HG02943 (cell line): ENCODE results near the gene FAM210A.
A peak's percentile ranks its signal among the peaks of the same experiment; 100 is the strongest.

Experiments
- ATAC-seq: cut with Tn5 transposase; IDR thresholded peaks from one replicate; pipeline ENCODE4 v1.9.1; 2021; ENCODE audit warnings: mild to moderate bottlenecking, low read depth, moderate library complexity; ENCODE audit not compliant: unreplicated experiment

Gene FAM210A

DNA sequence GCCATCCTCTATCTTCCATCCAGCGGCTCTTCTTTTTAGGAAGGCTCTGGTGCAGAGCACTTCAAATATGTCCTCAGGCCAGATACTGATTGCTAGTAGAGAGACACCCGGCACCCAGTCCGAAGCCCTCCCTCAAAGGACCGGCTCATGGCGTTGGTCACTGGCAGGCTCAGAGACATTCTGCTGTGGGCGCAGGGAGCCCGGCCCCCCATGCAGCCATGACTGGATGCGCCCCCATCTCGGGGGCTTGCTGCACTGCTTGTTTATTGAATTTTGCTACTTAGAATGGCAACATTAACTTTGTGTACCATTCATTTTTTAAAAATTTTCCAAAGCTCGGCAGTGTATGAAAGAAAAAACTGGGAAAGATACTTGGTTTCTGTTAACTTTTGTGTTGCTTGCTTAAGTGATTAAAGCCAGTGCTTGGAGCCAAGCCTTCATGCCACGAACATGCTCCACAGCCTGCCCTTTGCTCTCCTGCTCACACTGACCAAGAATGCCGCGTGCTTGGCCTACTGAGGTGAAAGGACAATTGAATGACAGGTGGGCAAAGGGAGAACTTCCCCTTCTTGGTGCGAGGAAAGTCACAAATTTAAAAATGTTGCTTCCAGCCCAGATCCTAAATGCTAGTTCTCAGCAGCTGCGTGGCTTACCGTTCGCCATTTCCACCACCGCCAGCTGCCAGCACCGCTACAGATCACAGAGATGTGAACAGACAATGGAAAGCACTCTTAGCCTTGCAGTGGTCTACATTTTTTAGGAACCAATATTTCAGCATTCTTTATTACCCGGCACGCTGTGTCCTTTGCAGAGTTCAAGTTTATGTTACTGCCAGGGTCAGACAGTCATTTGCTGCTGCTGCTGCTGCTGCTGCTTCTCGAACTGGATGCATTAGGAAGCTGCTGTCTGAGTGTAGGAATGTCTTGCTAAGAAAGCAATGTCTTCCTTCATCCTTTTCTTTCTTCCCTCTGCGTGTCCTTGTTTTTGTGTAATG lies 76.7 kb downstream of the FAM210A start:
- ATAC-seq = no peak

DNA sequence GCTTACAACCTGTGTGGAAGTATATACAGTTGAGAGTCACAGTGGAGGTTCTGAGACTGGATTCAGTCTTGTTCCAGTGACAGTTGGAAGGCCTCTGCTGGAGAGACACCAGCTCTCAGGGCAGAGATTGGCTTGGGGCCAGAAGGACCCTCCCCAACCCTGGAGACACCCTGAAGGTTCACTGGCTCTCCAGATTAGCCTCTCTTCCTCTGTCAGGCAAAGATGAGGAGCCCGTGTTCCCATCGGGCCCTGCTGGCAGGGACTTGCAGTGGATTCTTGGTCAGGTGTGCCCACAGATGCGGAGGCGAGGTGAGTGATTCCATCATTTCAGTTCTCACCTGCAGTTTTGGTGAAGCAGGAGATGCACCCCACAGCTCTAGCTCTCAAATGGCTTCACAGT lies 78.6 kb downstream of the FAM210A start:
- ATAC-seq = no peak

DNA sequence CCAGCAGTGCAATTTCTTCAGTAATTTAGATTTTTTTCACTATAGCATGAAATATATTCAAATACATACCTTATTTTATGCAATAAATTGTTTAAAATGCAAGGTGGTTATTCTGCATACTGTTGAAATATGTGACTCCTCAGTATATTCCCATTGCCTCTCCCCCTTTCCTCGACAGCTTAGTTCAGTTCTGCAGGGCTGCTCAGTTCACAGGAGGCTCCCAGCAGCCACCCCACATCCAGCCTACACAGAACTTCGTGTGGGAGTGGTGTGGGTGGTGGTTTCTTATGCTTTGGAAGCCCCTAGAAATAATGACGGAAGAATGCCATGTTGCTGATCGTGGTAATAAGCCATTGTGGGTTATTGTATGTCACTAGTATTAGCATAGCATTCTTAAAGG lies 79.7 kb downstream of the FAM210A start:
- no peak for ATAC-seq

DNA sequence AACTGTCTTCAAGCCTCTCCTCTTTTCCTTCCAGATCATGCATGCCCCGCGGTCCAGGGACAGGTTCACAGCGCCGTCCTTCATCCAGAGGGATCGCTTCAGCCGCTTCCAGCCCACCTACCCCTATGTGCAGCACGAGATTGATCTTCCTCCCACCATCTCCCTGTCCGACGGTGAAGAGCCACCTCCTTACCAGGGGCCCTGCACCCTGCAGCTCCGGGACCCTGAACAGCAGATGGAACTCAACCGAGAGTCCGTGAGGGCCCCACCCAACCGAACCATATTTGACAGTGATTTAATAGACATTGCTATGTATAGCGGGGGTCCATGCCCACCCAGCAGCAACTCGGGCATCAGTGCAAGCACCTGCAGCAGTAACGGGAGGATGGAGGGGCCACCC lies 81.3 kb downstream of the FAM210A start:
- ATAC-seq = no peak

DNA sequence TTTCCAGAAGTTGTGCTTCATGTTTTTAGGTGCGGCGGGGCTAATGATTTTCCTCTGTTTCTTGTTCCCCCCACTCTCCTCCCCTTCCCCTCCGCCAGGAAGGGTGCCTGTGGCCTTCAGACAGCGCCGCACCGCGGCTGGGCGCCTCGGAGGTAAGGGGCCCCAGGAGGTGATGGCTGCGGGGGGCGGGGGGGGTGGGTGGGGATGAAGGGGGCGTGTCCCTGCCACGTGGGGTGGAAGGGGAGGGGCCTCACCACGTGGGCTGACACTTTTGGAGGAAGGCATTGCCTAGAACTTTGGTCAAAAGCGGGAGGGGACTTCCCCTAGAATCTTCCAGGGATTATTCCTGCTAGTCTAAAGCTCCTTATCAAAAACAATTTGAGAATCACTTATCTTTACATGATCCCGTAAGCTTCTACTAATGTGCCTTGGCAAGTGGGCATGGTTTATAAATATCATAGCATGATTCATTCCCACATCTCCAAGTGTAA lies 83.1 kb downstream of the FAM210A start:
- no peak for ATAC-seq

DNA sequence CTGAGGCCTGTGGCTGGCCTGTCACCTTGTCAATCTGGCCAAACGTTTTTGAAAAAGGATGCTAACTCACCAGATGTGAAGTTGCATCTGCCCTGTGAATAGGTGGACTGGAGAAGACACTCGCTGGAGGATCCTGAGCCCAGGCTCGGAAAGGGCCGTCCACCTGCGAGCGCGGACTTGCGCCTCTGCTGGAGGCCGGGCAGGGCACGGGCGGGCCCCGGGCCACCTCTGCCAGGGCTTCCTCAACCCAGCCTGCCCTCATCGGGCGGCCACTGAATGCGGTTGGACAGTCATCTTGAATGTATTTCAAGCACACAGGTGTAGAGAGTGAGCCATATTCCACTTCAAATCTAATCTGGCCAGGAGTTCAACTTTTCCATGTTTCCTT lies 83.9 kb downstream of the FAM210A start:
- no peak for ATAC-seq

DNA sequence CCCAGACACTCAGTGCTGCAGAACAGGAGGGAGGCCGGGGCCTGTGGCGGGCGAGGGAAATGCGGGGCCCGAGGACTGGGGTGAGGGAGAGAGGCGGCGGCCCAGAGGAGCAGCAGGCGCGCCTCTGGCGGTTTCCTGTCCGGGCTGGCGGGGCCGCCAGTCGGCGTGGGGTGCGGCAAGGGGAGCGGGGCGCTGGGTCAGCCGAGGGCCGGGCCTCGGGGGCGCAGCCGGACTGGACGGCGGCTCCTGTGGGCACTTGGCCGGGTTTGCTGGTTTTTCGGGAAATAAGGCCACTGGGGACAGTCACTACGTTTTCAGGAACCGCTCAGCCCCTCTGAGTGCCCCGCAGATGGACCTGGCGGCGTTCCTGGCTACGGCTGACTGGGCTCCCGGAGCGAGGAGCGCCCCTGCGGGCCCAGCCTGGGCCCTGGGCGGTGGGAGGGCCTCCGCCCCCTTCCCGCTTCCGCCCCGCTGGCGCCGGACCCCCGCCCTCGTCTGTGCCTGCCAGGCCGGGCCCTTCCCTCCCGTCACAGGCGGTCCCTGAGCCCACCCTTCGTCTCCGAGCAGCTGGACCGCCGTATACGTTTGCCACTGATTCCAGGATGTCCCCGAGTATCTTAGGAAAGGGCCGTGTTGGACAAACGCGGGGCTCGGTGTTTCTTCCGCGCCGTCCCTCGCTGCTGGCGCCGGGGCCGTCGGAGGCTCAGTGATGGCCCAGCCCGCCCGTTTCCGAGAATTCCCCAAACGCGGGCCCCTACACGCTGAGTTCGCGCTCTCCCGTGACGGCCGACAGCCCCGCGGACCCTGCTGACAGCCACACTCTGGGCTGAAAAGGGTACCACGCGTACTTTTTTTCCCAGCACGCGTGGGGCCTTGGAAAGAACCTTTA lies 84.6 kb downstream of the FAM210A start:
- no peak for ATAC-seq

DNA sequence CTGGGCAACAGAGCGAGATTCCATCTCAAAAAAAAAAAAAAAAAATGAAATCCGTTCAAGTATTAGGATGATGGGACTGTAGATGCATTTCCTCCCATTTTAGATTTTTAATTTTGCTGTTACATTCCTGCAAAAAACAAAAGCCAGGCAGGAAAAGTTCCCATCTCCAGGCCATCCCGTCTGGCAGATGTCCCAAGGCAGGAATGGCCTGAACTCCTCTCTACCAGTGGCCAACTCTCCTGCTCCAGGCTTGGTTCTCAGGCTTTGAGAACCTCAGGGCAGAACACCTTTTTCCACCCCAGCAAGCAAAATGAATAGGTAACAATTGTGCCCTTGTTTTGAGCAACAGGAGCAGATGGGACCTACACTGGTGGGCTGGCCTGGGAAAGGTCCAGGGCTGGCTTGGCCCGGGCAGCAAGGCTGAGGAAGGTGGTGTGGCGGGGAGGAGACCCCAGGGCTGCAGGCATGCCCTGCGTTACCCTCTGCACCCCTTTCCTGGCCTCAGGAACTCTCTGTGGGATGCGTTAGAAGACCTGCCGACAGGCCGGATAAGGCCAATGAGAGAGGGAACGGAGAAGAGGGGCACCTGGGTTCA lies 86.0 kb downstream of the FAM210A start:
- no peak for ATAC-seq

DNA sequence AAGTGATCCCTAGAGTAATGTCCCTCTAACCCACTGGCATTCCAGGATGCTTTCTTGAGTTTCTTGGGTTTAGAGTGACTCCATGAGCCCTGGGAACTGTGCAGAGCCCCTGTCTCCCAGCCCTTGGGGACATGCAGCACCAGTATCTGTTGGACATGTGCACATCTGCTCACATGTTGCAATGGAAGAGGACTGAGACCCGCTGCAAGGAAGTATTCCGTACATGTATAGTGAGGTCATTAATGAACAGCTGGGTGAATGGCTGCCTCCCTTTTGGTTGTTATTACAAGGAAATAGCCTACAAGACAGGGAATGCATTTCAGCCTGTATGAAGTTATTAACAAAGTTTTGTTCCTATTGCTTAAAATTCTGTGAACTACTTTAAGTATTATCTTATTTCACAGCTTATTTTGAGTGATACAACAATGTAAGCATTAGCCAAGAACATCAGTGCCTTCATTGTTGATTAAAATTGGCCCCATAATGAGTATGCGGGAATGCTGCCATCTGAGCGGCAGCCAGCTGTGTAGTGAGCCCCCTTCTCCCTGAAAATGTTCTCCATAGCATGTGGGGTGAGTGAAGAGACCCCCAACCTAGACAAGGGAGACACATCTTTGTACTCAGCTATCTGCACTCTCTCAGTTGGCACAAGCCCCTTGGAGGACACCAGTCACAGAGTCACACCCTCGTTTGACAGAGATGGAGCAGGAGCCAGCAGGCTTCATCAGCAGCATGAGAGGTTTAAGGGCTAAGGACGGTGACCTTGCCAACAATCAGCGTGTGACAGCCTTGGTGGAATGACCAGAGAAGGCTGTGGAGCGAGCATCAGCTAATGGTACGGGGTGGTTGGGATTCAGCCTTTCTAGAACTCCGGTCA lies 87.4 kb downstream of the FAM210A start:
- no peak for ATAC-seq

DNA sequence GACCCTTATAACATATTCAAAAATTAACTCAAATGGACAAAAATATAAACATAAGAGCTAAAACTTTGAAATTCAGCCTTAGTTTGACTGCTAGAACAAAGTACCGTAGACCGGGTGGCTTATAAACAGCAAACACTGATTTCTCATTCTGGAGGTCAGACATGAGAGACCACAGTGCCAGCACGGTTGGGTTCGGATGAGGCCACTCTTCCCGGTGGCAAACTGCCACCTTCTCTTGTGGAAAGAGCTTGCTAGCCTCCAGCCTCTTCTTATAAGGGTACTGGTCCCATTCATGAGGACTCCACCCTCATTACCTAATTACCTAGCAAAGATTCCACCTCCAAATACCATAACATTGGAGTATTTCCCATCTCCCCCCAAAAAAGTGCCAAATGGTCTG lies 91.3 kb downstream of the FAM210A start:
- no peak for ATAC-seq

DNA sequence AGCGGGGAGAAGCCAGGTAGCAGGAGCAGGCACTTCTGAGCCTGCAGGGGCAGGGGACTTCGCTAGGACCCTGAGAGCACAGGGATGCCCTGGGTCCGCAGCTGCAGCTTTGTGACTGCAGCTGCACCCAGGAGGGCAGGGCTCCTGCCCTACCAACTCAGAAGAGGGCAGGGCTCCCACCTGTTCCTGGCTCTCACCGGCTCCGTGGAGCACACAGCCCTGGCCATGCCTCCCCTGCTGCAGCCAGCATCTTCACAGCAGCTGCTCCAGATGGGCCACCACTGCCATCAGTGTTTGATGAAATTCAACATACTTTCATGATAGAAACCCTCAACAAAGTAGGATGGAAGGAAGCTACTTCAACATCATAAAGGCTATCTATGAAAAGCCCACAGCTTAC lies 92.7 kb downstream of the FAM210A start:
- ATAC-seq = no peak

DNA sequence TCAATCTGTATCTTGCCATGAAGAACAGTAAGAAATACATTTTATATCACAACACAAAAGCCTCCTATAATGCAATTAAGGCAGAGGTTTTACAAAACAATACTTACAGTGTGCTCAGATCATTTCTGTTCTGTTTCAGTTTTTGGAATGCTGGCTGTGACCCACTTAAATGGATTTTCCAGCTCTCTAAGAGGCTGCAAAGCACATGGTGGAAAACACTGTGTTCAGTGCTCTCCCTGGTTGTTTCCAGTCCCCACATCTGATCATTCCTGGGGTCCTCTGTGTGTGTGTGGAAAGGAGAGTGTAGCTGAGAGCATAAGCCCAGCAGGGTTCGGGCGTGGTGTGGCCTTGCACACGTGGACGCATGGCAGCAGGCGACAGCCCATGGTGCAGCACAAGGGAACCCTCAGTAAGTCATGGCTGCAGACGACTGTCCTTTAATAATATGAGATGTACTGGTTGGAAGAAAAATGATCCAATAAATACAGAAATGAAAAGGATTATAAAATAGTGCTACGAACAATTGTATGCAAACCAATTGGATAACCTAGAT lies 95.6 kb downstream of the FAM210A start:
- no peak for ATAC-seq

DNA sequence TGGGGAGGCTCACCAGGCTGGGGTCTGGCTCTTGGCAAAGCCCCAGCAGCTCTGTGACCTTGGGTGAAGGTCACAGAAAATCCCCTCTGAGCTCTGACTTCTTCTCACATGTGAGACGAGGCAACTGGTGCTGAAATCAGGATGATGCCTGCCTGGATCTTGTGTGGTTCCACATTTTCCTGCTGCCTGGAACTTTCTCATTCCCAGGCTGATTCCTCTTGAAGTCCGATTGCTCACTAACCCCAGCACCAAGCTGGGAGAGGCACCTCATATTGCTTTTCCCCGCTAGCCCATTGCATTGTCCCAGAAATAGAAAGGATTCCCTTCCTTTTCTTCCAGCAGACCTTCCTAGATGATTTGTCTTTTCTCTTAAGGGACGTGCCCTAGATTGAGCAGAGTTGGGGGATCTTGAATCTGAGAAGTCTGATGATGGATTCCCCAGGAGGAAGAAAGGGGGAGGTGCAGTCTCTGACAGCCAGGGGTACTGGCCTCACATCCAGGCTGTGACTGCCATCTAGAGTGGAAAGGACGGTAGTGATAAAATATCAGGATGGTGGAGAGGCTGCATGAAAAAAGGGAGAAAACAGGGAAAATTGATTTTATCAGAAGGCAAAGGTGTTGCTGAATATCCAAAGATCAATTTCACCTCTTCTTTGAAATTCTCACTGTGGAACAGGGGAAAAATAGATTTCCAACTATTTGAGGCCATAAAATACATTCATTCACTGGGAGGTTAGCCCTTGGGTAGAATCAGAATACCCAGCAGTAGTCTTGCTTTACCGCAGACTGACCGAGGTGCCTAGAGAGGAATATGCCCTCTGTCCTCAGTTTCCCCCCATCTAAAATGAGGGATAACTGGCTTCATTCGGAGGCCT lies 96.3 kb downstream of the FAM210A start:
- ATAC-seq = peak; percentile 64

DNA sequence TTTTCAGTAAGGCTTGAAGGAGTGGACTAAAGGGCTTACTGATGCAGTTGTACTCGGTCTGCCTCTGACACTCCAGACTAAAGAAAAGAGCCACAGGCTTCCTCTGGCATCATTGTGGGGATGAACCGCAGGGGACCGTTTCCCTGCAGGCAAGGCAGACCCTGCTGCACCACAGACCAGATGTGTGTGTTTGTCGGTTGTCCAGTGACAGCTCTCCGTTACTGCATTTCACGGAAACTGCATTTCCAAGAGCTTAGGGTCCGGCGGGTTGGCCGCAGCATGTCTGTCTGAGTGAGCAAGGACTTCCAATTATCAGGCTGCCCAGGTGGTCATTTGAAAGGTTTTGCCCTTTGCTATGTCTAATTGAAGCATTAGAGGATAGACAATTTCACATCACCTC lies 98.1 kb downstream of the FAM210A start:
- ATAC-seq = no peak

DNA sequence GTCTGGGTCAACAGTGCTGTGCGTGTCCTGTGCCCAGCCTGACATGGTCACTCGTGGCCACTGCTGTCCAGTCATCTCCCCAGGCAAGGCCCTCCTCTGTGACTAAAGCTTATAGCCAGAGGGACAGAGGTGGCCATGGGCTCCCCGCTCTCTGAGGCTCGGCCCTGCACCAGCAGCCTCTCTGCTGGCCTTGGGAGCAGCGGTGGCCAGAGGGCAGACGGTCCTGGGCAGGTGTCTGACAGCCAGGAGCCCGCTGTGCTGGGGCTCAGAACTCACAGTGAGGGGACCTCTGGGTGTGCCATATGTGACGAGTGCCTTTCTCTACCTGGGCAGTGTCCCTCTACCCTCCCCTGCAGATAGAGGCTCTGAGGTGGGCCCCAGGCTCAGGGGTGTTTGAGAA lies 98.7 kb downstream of the FAM210A start:
- ATAC-seq = no peak

DNA sequence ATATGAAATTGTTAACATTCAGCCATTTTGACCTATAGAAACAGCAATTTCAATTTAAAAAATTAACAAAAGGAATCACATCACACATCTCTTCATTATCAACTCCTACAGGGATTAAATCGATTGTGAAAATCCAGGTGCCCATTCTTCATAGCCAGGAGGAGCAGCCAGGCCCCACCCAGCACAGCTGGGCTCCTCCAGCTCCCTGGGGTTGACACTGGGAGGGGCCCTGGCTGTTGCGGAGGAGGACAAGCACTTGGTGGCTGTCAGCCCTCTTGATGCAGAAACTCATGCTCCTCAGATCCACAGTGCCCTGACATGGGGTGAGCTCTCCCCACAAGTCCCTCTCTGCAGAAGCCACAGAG lies 99.8 kb downstream of the FAM210A start:
- no peak for ATAC-seq

DNA sequence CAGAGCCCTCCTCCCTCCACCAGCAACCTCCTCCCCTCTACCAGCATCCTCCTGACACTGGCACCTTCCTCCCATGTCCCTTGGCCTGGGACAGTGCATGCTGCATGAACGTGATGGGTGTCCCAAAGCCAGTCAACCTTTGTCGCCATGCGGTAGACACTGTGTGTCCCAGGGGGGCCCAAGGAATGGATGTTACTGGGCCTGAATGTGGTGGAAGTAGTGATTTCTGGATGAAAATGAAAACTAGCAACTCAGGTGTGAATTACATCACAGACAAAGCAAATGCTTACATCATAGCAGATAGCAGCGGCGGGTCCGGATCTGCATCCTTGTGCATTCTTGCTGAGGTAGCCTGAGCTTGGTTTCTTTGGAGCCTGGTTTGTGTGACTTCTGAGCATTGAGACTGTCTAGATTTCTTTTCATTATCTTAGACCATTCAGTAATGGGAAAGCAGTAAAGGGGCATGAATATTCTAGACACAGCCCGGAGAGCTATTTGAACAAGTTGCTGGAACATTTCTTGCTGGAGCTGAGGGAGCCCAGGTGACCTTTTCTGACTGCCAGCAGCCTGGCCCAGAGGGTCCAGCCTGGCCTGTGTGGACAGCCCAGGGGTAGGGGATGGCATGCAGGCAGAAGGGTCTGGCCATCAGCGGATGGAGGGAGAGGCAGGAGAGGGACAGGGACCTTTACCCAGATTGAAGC lies 100.4 kb downstream of the FAM210A start:
- no peak for ATAC-seq

DNA sequence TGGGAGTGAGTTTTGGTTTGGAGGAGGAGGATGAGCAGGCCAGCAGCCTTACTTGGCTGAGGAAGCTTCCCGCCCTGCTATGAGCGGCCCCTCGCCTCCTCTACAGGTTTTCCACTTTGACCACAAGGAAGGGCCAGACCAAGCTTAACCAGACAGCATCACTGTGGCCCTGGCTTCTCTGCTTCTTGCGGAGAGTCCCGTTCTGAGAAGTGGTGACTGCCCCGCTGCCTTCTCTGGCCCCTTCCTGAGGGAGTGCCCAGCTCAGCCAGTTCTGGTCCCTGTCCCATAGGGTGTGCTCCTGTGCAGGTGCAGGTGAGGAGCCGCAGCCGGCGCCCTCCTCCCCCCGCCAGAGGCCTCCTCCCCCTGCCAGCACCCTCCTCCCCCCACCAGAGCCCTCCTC lies 101.0 kb downstream of the FAM210A start:
- ATAC-seq = no peak
